GM18858 (cell line): ENCODE results near the gene CD69.
A peak's percentile ranks its signal among the peaks of the same experiment; 100 is the strongest.
"Not testable (repeated sequence)": the region's sequence is repeated elsewhere in the genome, so short reads cannot be mapped to it uniquely, and the experiment has no call there.

ENCODE experiments used
- ATAC-seq: cut with Tn5 transposase; IDR thresholded peaks from one replicate; pipeline ENCODE4 v1.9.1; 2021; ENCODE audit not compliant: unreplicated experiment

Gene CD69

GRCh38 chr12:9724023-9724422 is 36.7 kb downstream of the CD69 start:
- no peak for ATAC-seq

GRCh38 chr12:9721394-9722092 is 39.2 kb downstream of the CD69 start:
- ATAC-seq, result peak; percentile 49

DNA sequence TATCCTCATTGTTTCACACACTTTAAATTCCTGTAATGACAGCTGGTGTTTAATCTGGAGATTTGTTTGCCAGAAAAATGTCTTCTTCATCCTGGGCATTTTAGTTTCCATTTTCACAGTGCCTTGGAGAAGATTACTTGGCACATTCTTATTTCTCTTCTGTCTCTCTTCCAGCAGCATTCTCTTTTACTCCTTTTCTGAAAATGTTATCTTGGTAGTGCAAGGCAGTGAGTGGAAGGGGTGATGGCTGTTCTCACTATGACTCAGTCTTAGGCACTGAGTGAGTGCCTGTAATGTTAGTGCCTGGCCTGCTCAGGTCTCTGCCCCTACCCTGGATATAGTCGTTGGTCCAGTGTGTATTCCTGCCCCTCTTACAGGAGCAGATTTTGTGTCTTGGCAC is 40.9 kb downstream of the CD69 start:
- no peak for ATAC-seq

- no peak for ATAC-seq
Measured at GRCh38 chr12:9718968-9719367, 41.7 kb downstream of the CD69 start.

GRCh38 chr12:9717070-9717925 is 43.4 kb downstream of the CD69 start:
- no peak for ATAC-seq

DNA sequence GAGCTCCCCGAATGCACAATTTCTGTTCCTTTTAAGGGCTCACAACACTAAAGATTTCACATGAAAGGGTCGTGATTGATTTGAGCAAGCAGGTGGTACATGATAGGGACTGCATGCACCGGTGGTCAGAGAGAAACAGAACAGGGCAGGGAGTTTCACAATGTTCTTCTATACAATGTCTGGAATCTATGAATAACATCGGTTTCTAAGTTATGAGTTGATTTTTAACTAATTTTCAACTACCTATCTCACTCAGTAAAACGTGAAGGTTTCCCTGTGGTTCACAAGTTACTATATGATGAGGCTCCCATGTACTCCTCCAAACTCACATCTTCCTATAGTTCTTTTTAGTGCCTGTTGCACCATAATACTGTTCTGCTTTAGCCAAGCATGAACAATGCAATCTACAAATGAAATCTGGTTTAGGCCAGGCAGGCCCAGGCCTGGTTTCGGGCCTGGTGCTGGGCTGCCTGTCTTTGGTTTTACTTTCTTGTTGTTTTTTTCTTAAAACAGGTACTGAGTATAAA is 47.6 kb downstream of the CD69 start:
- ATAC-seq, result peak; percentile 59

DNA sequence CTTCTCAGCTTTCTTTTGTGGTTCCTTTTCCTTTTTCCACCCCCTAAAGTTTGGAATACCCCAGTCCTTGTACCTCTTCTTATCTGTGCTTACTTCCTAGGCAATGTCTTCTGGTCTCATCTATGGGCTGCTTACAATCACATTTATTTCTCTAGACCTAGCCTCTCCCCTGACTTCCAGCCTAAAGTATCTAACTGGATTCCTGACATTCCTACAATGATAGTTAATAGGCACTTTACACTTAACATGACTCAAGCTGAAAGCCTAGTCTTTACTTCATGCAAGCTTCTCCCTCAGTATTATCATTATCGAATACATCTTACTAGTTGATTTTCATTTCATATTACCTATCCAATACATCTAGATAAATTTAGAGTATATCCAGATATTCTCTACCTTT is 49.0 kb downstream of the CD69 start:
- ATAC-seq, result no peak

DNA sequence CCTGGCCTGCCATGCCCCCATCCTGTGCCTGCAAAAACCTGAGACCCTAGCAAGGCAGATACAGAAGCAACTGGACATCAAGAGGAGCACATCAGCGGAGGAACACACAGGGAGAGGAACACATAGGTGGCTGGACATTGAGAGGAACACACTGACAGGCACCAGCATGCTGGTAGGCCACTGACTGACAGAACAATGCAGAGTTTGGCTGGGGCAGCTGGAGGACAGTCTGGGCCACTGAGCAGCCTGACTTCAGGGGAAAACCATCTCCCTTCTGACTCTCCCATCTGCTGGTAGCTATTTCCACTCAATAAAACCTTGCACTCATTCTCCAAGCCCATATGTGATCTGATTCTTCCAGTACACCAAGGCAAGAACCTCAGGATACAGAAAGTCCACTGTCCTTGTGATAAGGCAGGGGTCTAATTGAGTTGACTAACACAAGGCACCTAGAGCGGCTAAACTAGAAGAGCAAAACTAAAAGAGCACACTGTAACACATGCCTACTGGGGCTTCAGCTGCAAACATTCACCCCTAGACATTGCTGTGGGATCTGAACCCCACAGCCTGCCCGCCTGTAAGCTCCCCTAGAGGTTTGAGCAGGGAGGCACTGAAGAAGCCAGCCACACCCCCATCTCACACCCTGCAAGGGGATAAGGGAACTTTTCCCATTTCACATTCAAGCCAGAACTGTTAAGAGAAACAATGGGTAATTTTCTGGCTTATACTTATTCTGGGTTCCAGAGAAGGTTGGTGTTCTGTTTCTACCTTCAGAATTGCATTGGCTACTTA is 49.9 kb downstream of the CD69 start:
- ATAC-seq, result no peak

GRCh38 chr12:9708853-9709252 is 51.8 kb downstream of the CD69 start:
- no peak for ATAC-seq

DNA sequence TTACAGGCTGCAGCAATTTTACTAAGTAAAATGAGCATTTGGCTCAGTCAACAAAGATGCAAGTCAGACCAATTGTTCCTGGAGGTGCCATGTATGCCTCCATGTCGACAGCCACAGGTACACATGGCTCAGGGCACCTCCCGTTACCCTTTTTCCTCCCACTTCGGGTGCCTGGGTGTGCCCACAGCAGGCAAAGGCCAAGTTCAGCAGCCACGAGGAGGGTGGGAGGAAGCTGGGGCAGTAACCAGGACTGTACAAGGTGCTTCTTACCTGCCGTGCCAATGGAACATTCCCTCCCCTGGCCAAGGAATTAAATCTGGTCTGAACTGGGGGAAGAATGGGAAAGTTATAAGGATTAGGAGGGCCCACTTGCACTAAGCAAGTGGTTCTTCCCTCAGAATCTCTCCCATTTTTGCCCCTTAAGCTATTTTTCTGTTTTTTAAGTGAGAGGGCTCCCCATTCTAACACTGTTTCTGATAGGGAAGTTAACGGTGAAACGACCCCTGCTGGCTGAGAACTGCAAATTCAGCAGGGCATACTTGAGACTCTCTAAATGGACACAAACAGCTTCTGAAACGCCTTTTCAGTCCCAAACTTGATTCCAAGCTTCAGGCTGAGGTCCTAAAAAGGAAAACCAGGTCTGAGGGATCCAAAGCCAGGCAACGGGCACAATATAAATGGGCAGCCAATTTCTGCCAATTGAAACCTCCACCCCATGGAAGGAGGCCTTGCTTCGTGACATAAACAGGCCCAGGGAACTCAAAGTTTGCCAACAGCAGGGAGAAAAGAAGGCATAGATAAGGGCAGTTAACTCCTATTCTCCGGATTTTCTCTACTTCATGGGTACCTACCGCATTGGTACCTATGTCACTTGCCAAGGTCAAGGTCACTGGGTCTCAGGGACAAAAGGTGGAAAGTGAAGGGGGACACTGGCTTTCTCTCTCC is 52.6 kb downstream of the CD69 start:
- ATAC-seq, result no peak

DNA sequence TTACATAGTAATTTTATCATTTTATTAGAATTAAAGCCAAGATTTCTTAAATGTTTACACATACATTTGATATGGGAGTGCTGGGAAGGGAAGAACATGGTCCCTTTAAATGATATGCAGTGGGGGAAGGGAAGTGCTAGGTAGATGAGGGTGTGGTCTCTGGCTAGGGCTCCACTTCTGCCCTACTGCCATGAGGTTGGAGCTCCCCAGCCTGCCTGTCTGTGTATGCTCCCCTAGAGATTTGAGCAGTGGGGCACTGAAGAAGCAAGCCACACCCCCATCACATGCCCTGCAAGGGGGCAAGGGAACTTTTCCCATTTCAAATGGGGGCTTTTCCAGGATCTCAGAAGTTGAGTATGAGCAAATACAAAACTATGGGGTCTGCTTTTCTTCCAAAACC is 53.3 kb downstream of the CD69 start:
- ATAC-seq, result no peak

GRCh38 chr12:9706086-9706685 is 54.5 kb downstream of the CD69 start:
- ATAC-seq, result no peak

DNA sequence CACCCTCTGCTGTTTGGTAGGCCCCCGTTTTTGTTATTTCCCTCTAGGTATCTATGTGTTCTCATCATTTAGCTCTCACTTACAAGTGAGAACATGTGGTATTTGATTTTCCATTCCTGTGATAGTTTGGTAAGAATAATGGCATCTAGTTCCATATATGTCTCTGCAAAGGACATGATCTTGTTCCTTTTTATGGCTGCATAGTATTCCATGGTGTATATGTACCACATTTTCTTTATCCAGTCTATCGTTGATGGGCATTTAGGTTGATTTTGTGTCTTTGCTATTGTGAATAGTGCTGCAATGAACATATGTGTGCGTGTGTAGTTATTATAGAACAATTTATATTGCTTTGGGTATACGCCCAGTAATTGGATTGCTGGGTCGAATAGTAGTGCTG is 56.1 kb downstream of the CD69 start:
- ATAC-seq, result not testable (repeated sequence)
